HL-60/S4 treated with phorbol 12-myristate 13-acetate at 8.2 ng/mL for 4 days and 3 days (cell line): ENCODE measurements around the gene MPO.

Source experiments
- in situ Hi-C: fragments of 300-500 bp; cut with MboI; formaldehyde crosslinking; loops from 2 replicates; pipeline ENCODE4 v1.15.0; 2022; ENCODE audit warnings: low sequenced_read_pairs

Gene MPO

GRCh38 chr17:58319173-58320162 is 38.7 kb upstream of the MPO start:
- in situ Hi-C loops: loop anchor here (10.0 kb wide), 1 partner anchor 125 kb away; no protein-coding TSS in a partner anchor

DNA sequence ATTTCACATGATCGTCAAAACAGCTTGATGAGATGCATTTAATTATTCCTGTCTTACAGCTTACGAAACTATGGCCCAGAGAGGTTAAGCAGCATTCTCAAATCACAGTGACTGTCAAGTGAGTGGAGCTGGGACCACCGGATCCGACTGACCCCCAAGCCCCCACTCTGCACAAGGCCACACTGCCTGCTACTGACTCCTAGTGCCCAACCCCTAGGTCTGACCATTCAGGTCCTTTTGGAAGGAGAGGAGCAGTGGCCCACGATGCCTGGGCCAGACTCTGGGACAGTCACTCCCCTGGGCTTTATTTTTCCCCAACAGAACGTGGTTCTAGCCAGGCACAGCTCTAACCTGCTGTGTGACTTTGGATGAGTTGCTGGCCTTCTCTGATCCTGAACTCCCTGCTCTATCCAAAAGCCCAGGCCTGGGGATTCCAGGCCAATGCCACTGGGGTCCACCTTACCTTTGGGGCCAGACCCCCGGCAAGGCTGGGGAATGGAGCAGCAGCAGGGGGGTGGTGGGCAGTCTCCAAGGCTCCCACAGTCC is 38.0 kb upstream of the MPO start:
- in situ Hi-C loops: loop anchor here (10.0 kb wide), 1 partner anchor 126 kb away; no protein-coding TSS in a partner anchor

GRCh38 chr17:58318065-58318481 is 37.3 kb upstream of the MPO start:
- in situ Hi-C loops: loop anchor here (10.0 kb wide), 1 partner anchor 127 kb away; no protein-coding TSS in a partner anchor

DNA sequence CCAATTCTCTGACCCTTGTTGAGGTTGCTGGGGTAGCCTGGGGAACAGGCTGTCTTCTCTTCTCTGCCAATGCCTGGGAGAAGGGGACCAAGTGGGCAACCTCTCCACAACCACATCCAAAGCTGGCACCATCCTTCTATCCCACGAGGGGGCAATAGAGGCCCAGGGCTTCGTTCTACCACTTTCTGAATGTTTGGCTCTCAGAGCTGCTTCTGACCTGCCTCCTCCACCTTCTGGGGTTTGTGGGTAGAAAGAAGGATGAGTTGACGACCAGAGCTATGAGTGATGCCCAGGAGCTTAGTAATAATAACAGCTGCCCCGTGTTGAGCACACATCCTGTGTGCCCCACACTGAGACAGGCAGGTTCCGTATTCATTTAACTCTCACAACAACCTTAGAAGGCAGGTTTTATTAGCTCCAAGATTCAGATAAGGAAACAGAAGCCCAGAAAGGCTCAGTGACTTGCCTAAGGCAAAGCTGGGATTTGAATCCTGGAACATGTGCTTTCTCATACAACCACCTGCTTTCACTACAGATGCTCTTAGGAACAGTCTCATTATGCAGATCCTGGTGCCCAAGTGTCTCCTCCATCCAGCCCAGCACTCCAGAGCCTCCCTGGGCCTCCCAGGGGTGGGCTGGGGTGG is 36.8 kb upstream of the MPO start:
- in situ Hi-C loops: loop anchor here (10.0 kb wide), 1 partner anchor 127 kb away; no protein-coding TSS in a partner anchor

- in situ Hi-C loops: loop anchor here (10.0 kb wide), 1 partner anchor 128 kb away; no protein-coding TSS in a partner anchor
Observed at GRCh38 chr17:58316260-58316960, 35.7 kb upstream of the MPO start.

GRCh38 chr17:58315750-58316149 is 35.0 kb upstream of the MPO start:
- in situ Hi-C loops: loop anchor here (10.0 kb wide), 1 partner anchor 129 kb away; no protein-coding TSS in a partner anchor

- in situ Hi-C loops: loop anchor here (10.0 kb wide), 1 partner anchor 130 kb away; no protein-coding TSS in a partner anchor
Observed at GRCh38 chr17:58315281-58315711, 34.6 kb upstream of the MPO start.

GRCh38 chr17:58314706-58315015 is 33.9 kb upstream of the MPO start:
- in situ Hi-C loops: loop anchor here (10.0 kb wide), 1 partner anchor 130 kb away; no protein-coding TSS in a partner anchor

DNA sequence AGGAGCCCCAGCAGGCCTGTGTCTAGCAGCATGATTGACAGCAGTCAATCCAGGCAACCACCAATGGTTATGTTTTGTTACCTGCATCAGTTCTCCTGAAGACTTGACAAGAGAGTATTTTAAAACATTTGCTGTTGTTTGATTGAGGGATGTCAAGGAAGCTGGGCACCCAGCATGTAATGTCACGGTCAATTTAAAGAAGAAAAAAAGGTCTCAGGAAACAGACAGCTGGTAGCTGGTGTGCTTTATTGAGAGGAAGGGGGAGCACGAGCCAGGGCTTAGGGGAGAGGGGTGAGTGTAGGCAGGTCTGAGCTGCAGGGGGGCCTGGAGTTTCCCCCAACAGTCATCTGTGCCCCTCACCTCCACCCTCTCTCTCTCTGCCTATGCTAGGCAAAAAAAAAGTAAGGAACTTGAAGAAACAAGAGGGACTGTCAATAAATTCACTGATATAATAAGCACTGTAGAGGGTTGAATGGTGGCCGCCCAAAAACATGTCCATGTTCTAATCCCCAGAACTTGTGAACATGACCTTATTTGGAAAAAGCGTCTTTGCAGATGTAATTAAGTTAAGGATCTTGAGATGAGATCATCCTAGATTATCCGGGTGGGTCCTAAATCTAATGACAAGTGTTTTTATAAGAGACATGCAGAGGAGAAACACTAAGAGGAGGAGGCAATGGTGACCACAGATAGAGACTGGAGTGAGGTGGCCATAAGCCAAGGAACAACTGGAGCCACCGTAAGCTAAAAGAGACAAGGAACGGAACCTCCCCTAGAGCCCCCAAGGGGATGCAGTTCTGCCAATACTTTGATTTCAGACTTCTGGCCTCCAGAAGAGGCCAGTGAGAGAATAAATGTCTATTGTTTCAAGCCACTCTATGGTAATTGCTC is 33.3 kb upstream of the MPO start:
- in situ Hi-C loops: loop anchor here (10.0 kb wide), 1 partner anchor 131 kb away; no protein-coding TSS in a partner anchor

GRCh38 chr17:58312829-58313228 is 32.1 kb upstream of the MPO start:
- in situ Hi-C loops: loop anchor here (10.0 kb wide), 1 partner anchor 132 kb away; no protein-coding TSS in a partner anchor

DNA sequence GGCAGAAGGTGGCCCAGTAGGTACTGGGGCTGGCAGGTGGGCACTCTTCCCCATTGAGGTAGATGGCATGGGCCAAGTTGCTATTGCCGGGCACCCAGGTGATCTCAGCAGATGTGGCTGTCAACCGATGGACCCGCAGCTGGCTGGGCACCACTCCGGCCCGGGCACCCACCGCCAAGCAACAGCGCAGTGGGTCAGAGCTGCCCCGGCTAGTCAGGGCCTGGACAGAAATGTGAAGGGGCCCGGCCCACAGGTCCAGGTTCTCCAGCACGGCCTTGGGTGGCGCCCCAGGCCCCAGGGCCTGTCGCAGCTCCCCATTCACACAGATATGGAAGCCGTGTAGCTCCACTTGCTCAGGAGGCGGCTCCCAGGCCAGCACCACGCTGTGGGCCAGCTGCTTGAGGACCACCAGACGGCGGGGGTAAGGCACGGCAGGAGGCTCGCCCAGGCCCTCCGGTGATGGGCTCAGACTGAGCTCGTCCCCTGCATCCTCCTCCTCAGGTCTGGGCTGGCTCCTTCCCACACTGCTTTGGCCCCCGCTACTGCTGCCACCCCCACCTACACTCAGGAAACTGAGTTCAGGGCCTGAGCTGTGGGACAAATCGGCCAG is 31.4 kb upstream of the MPO start:
- in situ Hi-C loops: loop anchor here (10.0 kb wide), 1 partner anchor 133 kb away; no protein-coding TSS in a partner anchor

DNA sequence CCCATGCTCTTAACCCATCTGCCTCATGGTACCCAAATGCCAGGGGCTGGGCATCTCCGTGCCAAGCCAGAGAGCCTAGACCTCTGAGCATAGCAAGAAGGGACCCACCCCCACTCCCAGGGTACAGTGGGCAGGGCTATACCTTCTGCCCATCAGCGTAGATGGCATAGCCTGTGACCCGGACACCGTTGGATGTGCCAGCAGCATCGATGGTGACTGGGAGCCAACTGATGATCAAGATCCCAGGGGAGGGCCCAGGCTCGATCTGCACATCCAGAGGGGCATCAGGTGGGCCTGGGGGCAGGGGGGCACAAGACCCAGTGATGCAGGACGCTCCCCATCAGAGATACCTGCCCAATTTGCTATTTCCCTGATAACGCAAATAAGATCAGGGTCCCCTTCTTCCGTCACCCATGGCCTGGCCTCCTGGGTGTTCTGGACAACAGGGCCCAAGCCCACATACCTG is 30.7 kb upstream of the MPO start:
- in situ Hi-C loops: loop anchor here (10.0 kb wide), 1 partner anchor 133 kb away; no protein-coding TSS in a partner anchor

- in situ Hi-C loops: loop anchor here (10.0 kb wide), 1 partner anchor 134 kb away; no protein-coding TSS in a partner anchor
Observed at GRCh38 chr17:58310511-58311428, 30.0 kb upstream of the MPO start.

DNA sequence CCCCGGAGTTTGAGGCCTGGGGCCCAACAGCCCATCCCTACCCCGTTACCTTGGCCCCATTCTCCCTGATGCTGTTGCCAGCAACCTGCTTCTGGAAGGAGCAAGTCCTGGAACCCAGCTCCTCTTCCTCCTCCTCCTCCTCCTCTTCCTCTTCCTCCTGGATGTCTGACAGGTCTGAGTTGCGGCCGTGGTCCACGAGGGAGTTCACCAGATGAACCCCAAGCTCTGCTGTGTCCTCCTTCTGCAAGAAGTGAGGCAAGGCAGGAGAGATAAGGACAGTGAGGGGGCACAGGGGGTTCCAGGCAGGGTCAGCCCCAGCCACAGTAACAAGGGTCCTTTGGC is 29.2 kb upstream of the MPO start:
- in situ Hi-C loops: loop anchor here (10.0 kb wide), 1 partner anchor 135 kb away; no protein-coding TSS in a partner anchor

GRCh38 chr17:58308985-58309917 is 28.5 kb upstream of the MPO start:
- in situ Hi-C loops: no loop called here

DNA sequence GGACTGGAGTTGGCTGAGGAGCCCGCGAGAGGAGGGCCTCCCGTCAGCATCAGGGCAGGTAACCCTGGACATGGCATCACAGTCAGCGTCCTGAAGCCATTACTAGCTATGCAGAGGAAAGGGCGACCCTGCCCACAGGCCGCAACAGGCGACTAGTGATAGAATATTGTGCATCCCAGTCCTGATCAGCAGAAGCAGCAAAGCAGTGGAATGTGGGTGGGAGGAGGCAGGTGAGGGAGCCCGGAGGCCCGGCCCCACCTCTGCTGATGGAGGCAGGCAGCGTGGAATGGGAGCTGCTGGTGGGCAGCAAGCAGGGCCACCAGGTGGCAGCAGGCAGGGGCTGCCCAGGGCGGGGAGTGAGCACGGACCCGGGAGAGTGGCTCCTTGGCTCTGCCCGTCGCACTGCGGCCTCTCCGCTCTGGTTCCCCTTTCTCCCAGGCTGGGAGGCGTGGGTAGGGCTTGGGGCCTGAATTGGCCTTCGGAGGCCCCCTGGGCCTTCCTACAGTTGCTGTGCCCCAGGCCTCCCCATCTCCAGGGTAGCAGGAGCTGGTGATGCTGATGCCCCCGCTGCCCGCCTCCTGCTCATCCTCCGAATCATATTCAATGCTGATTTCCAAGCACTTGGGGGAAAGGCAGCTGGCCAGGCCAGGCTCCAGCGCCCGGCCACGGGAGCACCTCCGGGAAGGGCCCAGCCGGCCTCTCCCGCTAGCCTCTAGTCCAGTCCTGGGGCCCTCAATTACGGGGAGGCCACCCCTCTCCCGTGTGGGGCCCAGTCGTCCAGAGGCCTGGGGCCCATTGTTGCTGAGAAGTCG is 27.6 kb upstream of the MPO start:
- in situ Hi-C loops: no loop called here
